GM23338 (cell line): ENCODE results near the gene SLC66A2. TPM values are rescaled to one million over a fixed set of nuclear protein-coding genes. Genes with fewer than 3 reads are reported as not detected.

Experiments used
- ATAC-seq: fragments of 200-7000 bp; cut with Tn5 transposase; 3 replicates; pipeline ENCODE4 v1.9.1; 2020
- DNase-seq: peaks from one replicate; pipeline ENCODE4 v3.0.0-alpha.2; 2015; ENCODE audit warnings: low spot score
- H2AFZ ChIP-seq: fragments of 200-600 bp; sonication (generic); 2 replicates; pipeline ENCODE4 v1.8.0; 2016; ENCODE audit warnings: antibody characterized with exemption, mild to moderate bottlenecking, moderate library complexity
- H3F3A ChIP-seq: fragments of 200-600 bp; sonication (generic); replicated peaks from 2 replicates; pipeline ENCODE4 v1.8.0; 2017; ENCODE audit warnings: antibody characterized with exemption, mixed run types, low read depth
- H3K27ac ChIP-seq: fragments of 200-600 bp; sonication (generic); 2 replicates; pipeline ENCODE4 v1.6.1; 2016; ENCODE audit warnings: low read depth
- H3K27me3 ChIP-seq: fragments of 200-600 bp; sonication (generic); 2 replicates; pipeline ENCODE4 v1.8.0; 2016; ENCODE audit warnings: mild to moderate bottlenecking, mixed run types, moderate library complexity; ENCODE audit not compliant: insufficient read depth
- H3K36me3 ChIP-seq: fragments of 200-600 bp; sonication (generic); 2 replicates; pipeline ENCODE4 v1.8.0; 2016; ENCODE audit warnings: mild to moderate bottlenecking; ENCODE audit not compliant: insufficient read depth
- H3K4me1 ChIP-seq: fragments of 200-600 bp; sonication (generic); 2 replicates; pipeline ENCODE4 v1.8.0; 2016; ENCODE audit warnings: mild to moderate bottlenecking, moderate library complexity; ENCODE audit not compliant: insufficient read depth
- H3K4me2 ChIP-seq: fragments of 200-600 bp; sonication (generic); 2 replicates; pipeline ENCODE4 v1.7.1; 2017; ENCODE audit warnings: mixed run types
- H3K4me3 ChIP-seq: fragments of 200-600 bp; sonication (generic); 2 replicates; pipeline ENCODE4 v1.6.1; 2016; ENCODE audit warnings: mixed run types
- H3K79me2 ChIP-seq: fragments of 200-600 bp; sonication (generic); replicated peaks from 2 replicates; pipeline ENCODE4 v1.8.0; 2017; ENCODE audit warnings: mild to moderate bottlenecking; ENCODE audit not compliant: insufficient read depth
- H3K9me2 ChIP-seq: fragments of 200-600 bp; sonication (generic); 2 replicates; pipeline ENCODE4 v1.8.0; 2017; ENCODE audit not compliant: insufficient read depth
- H4K20me1 ChIP-seq: fragments of 200-600 bp; sonication (generic); replicated peaks from 2 replicates; pipeline ENCODE4 v1.8.0; 2017; ENCODE audit warnings: mild to moderate bottlenecking; ENCODE audit not compliant: insufficient read depth
- H3K27ac Mint-ChIP-seq: 2 replicates; pipeline ENCODE4 v1.8.0; 2020; ENCODE audit warnings: inconsistent platforms, mild to moderate bottlenecking, moderate library complexity, mixed read lengths
- H3K27me3 Mint-ChIP-seq: 3 replicates; pipeline ENCODE4 v1.8.0; 2022; ENCODE audit warnings: low read depth, mild to moderate bottlenecking, moderate library complexity, mixed read lengths, inconsistent platforms; ENCODE audit not compliant: insufficient read depth, poor library complexity
- H3K36me3 Mint-ChIP-seq: 3 replicates; pipeline ENCODE4 v1.8.0; 2021; ENCODE audit warnings: low read depth, mild to moderate bottlenecking, inconsistent platforms, moderate library complexity, mixed read lengths
- H3K4me1 Mint-ChIP-seq: 3 replicates; pipeline ENCODE4 v1.8.0; 2020; ENCODE audit warnings: mild to moderate bottlenecking, inconsistent platforms, mixed read lengths
- H3K4me3 Mint-ChIP-seq: 3 replicates; pipeline ENCODE4 v1.8.0; 2021; ENCODE audit warnings: moderate library complexity, mild to moderate bottlenecking, inconsistent platforms, mixed read lengths
- H3K9me3 Mint-ChIP-seq: 3 replicates; pipeline ENCODE4 v1.8.0; 2020; ENCODE audit warnings: moderate library complexity, mild to moderate bottlenecking, inconsistent platforms, mixed read lengths
- EZH2phosphoT487 ChIP-seq: fragments of 200-600 bp; sonication (generic); IDR thresholded peaks from one replicate; pipeline ENCODE4 v1.8.1; 2018; ENCODE audit warnings: antibody characterized with exemption; ENCODE audit not compliant: unreplicated experiment
- NANOG ChIP-seq: IDR thresholded peaks from 2 replicates; pipeline ENCODE4 v1.6.1; 2016; ENCODE audit warnings: antibody characterized with exemption, borderline replicate concordance
- ZNF114 ChIP-seq: fragments of 250-450 bp; sonication (Bioruptor Pico); IDR thresholded peaks from 2 replicates; pipeline ENCODE4 v1.5.0; 2020; ENCODE audit warnings: mild to moderate bottlenecking, moderate library complexity
- polyA plus RNA-seq: library from polyadenylated mRNA; unstranded; fragments of >200 nt; fragmentation: Nextera tagmentation; extraction: Ambion mirVana; gene quantifications from 2 replicates; pipeline ENCODE4 v1.2.1, GENCODE V29; 2016
- total RNA-seq: library from RNA; depleted of rRNA; stranded (reverse); fragments of >200 nt; shearing (Covaris generic); gene quantifications from 2 replicates; pipeline ENCODE4 v1.2.3, GENCODE V29; 2014
- TF ChIP-seq, protein P1 (sequence below): IDR thresholded peaks from 2 replicates; pipeline ENCODE4 v1.6.1; 2016; ENCODE audit warnings: antibody characterized with exemption
- TF ChIP-seq, protein P2 (sequence below): IDR thresholded peaks from one replicate; pipeline ENCODE4 v1.6.1; 2018; ENCODE audit warnings: antibody characterized with exemption; ENCODE audit not compliant: unreplicated experiment
- TF ChIP-seq, protein P3 (sequence below): fragments of 250-450 bp; sonication (Bioruptor Pico); IDR thresholded peaks from 2 replicates; pipeline ENCODE4 v1.5.0; 2020; ENCODE audit warnings: mild to moderate bottlenecking, moderate library complexity

The SLC66A2 gene
- total and polyA plus RNA-seq, 2 experiments from 2014 or later: 4.0 to 18.1 TPM

DNA sequence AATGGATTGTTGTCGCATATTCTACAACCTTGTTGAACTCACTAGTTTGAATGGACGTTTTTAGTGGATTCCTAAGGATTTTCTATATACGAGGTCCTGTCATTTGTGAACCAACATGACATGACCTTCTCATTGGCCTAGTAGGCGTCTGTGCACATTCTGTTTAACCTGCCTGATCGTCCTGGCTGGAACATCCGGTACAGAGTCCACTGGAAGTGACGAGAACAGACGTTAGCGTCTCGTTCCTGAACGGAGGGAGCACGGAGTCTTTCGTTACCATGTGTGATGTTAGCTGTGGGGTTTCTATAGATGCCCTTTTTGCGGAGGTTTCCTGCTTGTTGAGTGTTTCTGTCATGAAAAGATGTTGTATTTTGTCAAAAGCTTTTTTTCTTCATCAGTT, 61.9 kb downstream of the SLC66A2 start:
- Mint-ChIP-seq H3K27ac (no peak overlapping the region), H3K36me3 (peaks cover 10% of the 10 kb centered on the region), H3K9me3 (peaks cover 64% of the 10 kb centered on the region), H3K4me3 (no peak overlapping the region), H3K4me1 (no peaks in the 10 kb centered on the region), H3K27me3 (peaks cover 11% of the 10 kb centered on the region)
- Histone ChIP-seq H3K9me2 (no peaks in the 10 kb centered on the region), H3K79me2 (no peaks in the 10 kb centered on the region), H4K20me1 (no peaks in the 10 kb centered on the region), H3K4me2 (no peak overlapping the region), H3K27ac (no peak overlapping the region), H3K36me3 (no peaks in the 10 kb centered on the region), H3K27me3 (no peaks in the 10 kb centered on the region), H2AFZ (no peak overlapping the region), H3K4me3 (no peak overlapping the region), H3K4me1 (no peaks in the 10 kb centered on the region), H3F3A (no peaks in the 10 kb centered on the region)
- DNase-seq (no peak), ATAC-seq (no peak)
- TF ChIP-seq EZH2phosphoT487 (no peak), ZNF114 (CRISPR knock-in tag) (no peak), NANOG (no peak)
- TF ChIP-seq, protein P1, sequence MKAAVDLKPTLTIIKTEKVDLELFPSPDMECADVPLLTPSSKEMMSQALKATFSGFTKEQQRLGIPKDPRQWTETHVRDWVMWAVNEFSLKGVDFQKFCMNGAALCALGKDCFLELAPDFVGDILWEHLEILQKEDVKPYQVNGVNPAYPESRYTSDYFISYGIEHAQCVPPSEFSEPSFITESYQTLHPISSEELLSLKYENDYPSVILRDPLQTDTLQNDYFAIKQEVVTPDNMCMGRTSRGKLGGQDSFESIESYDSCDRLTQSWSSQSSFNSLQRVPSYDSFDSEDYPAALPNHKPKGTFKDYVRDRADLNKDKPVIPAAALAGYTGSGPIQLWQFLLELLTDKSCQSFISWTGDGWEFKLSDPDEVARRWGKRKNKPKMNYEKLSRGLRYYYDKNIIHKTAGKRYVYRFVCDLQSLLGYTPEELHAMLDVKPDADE: no peak
- TF ChIP-seq, protein P2, sequence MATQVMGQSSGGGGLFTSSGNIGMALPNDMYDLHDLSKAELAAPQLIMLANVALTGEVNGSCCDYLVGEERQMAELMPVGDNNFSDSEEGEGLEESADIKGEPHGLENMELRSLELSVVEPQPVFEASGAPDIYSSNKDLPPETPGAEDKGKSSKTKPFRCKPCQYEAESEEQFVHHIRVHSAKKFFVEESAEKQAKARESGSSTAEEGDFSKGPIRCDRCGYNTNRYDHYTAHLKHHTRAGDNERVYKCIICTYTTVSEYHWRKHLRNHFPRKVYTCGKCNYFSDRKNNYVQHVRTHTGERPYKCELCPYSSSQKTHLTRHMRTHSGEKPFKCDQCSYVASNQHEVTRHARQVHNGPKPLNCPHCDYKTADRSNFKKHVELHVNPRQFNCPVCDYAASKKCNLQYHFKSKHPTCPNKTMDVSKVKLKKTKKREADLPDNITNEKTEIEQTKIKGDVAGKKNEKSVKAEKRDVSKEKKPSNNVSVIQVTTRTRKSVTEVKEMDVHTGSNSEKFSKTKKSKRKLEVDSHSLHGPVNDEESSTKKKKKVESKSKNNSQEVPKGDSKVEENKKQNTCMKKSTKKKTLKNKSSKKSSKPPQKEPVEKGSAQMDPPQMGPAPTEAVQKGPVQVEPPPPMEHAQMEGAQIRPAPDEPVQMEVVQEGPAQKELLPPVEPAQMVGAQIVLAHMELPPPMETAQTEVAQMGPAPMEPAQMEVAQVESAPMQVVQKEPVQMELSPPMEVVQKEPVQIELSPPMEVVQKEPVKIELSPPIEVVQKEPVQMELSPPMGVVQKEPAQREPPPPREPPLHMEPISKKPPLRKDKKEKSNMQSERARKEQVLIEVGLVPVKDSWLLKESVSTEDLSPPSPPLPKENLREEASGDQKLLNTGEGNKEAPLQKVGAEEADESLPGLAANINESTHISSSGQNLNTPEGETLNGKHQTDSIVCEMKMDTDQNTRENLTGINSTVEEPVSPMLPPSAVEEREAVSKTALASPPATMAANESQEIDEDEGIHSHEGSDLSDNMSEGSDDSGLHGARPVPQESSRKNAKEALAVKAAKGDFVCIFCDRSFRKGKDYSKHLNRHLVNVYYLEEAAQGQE: no peak
- TF ChIP-seq, protein P3, sequence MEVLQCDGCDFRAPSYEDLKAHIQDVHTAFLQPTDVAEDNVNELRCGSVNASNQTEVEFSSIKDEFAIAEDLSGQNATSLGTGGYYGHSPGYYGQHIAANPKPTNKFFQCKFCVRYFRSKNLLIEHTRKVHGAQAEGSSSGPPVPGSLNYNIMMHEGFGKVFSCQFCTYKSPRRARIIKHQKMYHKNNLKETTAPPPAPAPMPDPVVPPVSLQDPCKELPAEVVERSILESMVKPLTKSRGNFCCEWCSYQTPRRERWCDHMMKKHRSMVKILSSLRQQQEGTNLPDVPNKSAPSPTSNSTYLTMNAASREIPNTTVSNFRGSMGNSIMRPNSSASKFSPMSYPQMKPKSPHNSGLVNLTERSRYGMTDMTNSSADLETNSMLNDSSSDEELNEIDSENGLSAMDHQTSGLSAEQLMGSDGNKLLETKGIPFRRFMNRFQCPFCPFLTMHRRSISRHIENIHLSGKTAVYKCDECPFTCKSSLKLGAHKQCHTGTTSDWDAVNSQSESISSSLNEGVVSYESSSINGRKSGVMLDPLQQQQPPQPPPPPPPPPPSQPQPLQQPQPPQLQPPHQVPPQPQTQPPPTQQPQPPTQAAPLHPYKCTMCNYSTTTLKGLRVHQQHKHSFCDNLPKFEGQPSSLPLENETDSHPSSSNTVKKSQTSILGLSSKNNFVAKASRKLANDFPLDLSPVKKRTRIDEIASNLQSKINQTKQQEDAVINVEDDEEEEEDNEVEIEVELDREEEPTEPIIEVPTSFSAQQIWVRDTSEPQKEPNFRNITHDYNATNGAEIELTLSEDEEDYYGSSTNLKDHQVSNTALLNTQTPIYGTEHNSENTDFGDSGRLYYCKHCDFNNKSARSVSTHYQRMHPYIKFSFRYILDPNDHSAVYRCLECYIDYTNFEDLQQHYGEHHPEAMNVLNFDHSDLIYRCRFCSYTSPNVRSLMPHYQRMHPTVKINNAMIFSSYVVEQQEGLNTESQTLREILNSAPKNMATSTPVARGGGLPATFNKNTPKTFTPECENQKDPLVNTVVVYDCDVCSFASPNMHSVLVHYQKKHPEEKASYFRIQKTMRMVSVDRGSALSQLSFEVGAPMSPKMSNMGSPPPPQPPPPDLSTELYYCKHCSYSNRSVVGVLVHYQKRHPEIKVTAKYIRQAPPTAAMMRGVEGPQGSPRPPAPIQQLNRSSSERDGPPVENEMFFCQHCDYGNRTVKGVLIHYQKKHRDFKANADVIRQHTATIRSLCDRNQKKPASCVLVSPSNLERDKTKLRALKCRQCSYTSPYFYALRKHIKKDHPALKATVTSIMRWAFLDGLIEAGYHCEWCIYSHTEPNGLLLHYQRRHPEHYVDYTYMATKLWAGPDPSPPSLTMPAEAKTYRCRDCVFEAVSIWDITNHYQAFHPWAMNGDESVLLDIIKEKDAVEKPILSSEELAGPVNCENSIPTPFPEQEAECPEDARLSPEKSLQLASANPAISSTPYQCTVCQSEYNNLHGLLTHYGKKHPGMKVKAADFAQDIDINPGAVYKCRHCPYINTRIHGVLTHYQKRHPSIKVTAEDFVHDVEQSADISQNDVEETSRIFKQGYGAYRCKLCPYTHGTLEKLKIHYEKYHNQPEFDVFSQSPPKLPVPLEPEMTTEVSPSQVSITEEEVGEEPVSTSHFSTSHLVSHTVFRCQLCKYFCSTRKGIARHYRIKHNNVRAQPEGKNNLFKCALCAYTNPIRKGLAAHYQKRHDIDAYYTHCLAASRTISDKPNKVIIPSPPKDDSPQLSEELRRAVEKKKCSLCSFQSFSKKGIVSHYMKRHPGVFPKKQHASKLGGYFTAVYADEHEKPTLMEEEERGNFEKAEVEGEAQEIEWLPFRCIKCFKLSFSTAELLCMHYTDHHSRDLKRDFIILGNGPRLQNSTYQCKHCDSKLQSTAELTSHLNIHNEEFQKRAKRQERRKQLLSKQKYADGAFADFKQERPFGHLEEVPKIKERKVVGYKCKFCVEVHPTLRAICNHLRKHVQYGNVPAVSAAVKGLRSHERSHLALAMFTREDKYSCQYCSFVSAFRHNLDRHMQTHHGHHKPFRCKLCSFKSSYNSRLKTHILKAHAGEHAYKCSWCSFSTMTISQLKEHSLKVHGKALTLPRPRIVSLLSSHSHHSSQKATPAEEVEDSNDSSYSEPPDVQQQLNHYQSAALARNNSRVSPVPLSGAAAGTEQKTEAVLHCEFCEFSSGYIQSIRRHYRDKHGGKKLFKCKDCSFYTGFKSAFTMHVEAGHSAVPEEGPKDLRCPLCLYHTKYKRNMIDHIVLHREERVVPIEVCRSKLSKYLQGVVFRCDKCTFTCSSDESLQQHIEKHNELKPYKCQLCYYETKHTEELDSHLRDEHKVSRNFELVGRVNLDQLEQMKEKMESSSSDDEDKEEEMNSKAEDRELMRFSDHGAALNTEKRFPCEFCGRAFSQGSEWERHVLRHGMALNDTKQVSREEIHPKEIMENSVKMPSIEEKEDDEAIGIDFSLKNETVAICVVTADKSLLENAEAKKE: no peak
